Spleen (tissue), 11 donors: ENCODE data around the gene ZNF618. TPM values are rescaled to one million over a fixed set of nuclear protein-coding genes. Genes with fewer than 3 reads are reported as not detected.

Experiments
- DNase-seq: peaks from one replicate; pipeline ENCODE4 v3.0.0-alpha.2; 2020
- H3K27ac ChIP-seq, 8 donors: fragments of 200-600 bp; sonication (generic) in 7 of 8; 1 replicate in 4 of 8; 2 replicates in 4 of 8; pipeline versions ENCODE4 v1.5.0 to v1.8.0; 2016 to 2021; ENCODE audit warnings: inconsistent platforms in 4 of 8, mild to moderate bottlenecking in 4 of 8, moderate library complexity in 1 of 8
- H3K27me3 ChIP-seq, 7 donors: fragments of 200-600 bp; sonication (generic) in 6 of 7; replicated peaks in 1 of 7; 1 replicate in 4 of 7; 2 replicates in 3 of 7; pipeline versions ENCODE4 v1.5.0 to v1.8.0; 2016 to 2021; ENCODE audit warnings: inconsistent platforms in 3 of 7, mild to moderate bottlenecking in 1 of 7
- H3K36me3 ChIP-seq, 6 donors: fragments of 200-600 bp; sonication (generic) in 5 of 6; 1 replicate in 4 of 6; 2 replicates in 2 of 6; pipeline versions ENCODE4 v1.5.0 to v1.8.0; 2016 to 2021; ENCODE audit warnings: inconsistent platforms in 2 of 6
- H3K4me1 ChIP-seq, 6 donors: fragments of 200-600 bp; sonication (generic) in 5 of 6; 1 replicate in 3 of 6; 2 replicates in 3 of 6; pipeline versions ENCODE4 v1.5.0 to v1.8.0; 2016 to 2021; ENCODE audit warnings: inconsistent platforms in 3 of 6
- H3K4me3 ChIP-seq, 8 donors: fragments of 200-600 bp; sonication (generic) in 7 of 8; 1 replicate in 4 of 8; 2 replicates in 4 of 8; pipeline versions ENCODE4 v1.5.0 to v1.8.0; 2016 to 2021; ENCODE audit warnings: inconsistent platforms in 4 of 8, mild to moderate bottlenecking in 4 of 8, moderate library complexity in 2 of 8
- H3K9me3 ChIP-seq, 8 donors: fragments of 200-600 bp; sonication (generic) in 7 of 8; 1 replicate in 4 of 8; 2 replicates in 4 of 8; pipeline versions ENCODE4 v1.5.0 to v1.8.0; 2016 to 2021; ENCODE audit warnings: inconsistent platforms in 4 of 8
- CTCF ChIP-seq, 11 experiments: fragments of 200-600 bp in 7 of 11; fragments of 450-650 bp in 4 of 11; sonication (generic) in 4 of 11; IDR thresholded peaks in 8 of 11; conservative IDR thresholded peaks in 3 of 11; 1 replicate in 7 of 11; 2 replicates in 4 of 11; pipeline versions ENCODE4 v1.4.0 to v1.8.0; 2016 to 2021; ENCODE audit warnings: antibody characterized with exemption in 11 of 11, inconsistent platforms in 4 of 11, mild to moderate bottlenecking in 1 of 11
- POLR2A ChIP-seq, 3 donors: fragments of 450-650 bp; IDR thresholded peaks; one replicate each; pipeline ENCODE4 v1.5.1; 2017; ENCODE audit warnings: antibody characterized with exemption in 3 of 3, mild to moderate bottlenecking in 1 of 3
- POLR2AphosphoS5 ChIP-seq, 3 donors: sonication (generic); formaldehyde crosslinking; IDR thresholded peaks; one replicate each; pipeline ENCODE4 v1.5.1; 2017; ENCODE audit warnings: antibody characterized with exemption in 3 of 3
- whole genome bisulfite sequencing, 5 donors: extraction: QIAGEN DNeasy Blood & Tissue Kit in 3 of 5; methylation state at CpG; one replicate each; pipeline versions ENCODE4 v1.1.5 to v1.1.7; 2013 to 2018; 5-methylcytosine and 5-hydroxymethylcytosine counted together
- intact Hi-C: fragments of 100-400 bp; cut with DNase I; formaldehyde crosslinking; loops from one replicate; pipeline ENCODE4 v1.15.0; 2023; ENCODE audit warnings: low total_unique reads
- polyA plus RNA-seq, 3 donors: library from polyadenylated mRNA; stranded (reverse); fragments of 200-250 nt; gene quantifications; one replicate each; pipeline ENCODE4 v1.2.1, GENCODE V29; 2013
- total RNA-seq, 7 donors: library from RNA; depleted of rRNA in 3 of 7; stranded (reverse); fragments of >200 nt in 3 of 7; fragmentation: NEBNext Ultra II Directional in 4 of 7; extraction: Animal tissue kit (Norgen Biotek cat#: 25700) in 4 of 7; gene quantifications; one replicate each; pipeline versions ENCODE4 v1.1.0 to v1.2.1, GENCODE V29; 2016 to 2021
- donor health status: healthy with polysubstance abuse.
- donor health status: DM: no; HTN: no; CAD: no; lungs with moderate emphysema.
- donor health status: DM: no; HTN: no; CAD: no.
- donor health status: Bipolar disorder and iron deficiency.
- donor health status: healthy.
- donor health status: DM: no; HTN: no; CAD: no.
- donor health status: DM: yes; HTN: yes; CAD: no.

The ZNF618 gene
- total and polyA plus RNA-seq, 10 donors, result 0.58 to 14.8 (median 8.4) TPM

DNA sequence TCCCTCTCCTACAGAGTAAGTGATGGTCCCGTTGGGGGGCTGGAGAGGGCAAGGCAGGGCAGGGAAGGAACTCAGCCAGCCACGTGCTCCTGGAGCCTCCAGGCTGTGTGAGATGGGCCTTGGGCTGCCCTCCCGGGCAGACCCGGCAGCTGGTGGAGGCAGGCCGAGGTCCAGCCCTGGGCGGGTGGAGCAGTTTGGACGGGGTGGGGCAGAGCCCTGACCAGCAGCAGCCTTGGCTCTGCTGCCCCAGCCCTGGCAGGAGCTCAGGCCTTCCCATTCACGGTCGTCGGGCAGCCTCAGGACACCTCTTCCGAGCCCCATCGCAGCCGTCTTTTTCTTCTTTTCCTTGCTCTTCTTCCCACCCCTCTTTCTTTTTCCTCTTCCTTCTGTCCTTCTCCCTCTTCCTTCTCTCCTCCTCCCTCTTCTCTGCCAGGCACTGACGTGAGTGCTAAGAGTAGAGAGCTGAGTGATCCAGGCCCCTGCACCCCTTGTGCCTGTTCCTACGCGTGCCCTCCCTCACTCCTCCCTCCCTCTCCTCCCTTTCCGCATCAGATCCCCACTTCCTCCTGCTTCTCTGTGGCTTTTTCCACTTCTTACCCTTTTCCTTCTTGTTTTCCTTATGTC is 159.2 kb downstream of the ZNF618 start:
- DNase-seq, result peak; percentile 70
- H3K36me3 ChIP-seq, result peaks cover 0 to 86% (median 27%) of the 10 kb centered on the region in 6 donors
- H3K4me3 ChIP-seq, result no peak overlapping the region
- peaks cover 0 to 8% (median 0%) of the 10 kb centered on the region in 6 donors for H3K4me1 ChIP-seq
- TF ChIP-seq POLR2A (IDR thresholded peaks at IDR 0.05) (no peak), CTCF (IDR thresholded peaks at IDR 0.05 in 8 of 11, conservative IDR thresholded peaks at IDR 0.05 in 3 of 11) (no peak), POLR2AphosphoS5 (IDR thresholded peaks at IDR 0.05) (peak in 2 of 3 donors; percentile 22 to 27)
- H3K27ac ChIP-seq, result no peak overlapping the region
- H3K9me3 ChIP-seq, result peaks cover 0 to 4% (median 0%) of the 10 kb centered on the region in 8 donors
- intact Hi-C loops, result no loop called here
- WGBS, 5 donors, result 72 to 87% (median 82%) methylated on average over 17 of the region's 17 CpGs
- H3K27me3 ChIP-seq, result no peaks in the 10 kb centered on the region

DNA sequence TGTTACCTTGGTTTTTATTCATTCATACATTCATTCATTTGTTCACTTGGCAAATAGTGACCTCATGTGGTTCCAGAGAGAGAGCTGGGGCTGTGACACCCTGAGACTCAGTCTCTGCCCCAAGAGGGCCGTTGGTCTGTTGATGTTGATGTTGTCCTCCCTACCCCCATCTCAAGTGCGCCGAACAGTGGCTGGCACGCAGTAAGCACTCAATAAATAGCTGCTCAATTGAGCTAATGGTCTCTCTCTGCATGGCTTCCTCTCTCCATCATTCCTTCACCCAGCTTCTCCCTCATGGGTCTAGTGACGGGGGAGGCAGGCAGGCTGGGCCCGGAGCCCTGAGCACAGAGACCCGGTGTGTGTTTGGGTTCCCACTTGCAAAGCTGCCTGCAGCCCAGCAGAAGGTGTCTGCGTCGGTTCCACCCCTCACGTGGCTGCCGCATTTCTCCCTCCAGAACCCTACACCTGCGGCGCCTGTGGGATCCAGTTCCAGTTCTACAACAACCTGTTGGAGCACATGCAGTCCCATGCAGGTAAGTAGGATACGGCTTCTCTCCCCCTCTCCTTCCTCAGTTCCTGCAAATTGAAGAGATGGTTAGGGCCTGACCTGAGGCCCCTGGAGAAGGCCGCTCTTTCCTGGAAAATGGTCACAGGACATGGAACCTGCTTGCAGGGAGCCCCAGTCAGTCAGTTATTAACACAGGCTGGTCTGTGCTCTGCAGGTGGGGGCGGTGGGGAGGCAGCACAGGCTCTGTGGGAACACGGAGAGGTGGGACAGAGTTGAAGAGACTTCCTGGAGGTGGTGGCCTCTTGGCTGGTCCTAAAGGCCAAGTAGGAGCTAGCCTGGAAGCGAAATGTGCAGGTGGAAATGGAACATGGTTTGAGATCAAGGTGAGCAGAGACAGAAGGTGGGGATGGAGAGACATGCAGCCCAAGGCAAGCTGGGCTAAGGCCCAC is 160.0 kb downstream of the ZNF618 start:
- H3K9me3 ChIP-seq, result peaks cover 0 to 4% (median 0%) of the 10 kb centered on the region in 8 donors
- no peaks in the 10 kb centered on the region for H3K27me3 ChIP-seq
- peaks cover 0 to 8% (median 0%) of the 10 kb centered on the region in 6 donors for H3K4me1 ChIP-seq
- no peak for TF ChIP-seq POLR2A (IDR thresholded peaks at IDR 0.05)
- no peak for TF ChIP-seq CTCF (IDR thresholded peaks at IDR 0.05 in 8 of 11, conservative IDR thresholded peaks at IDR 0.05 in 3 of 11)
- no peak for TF ChIP-seq POLR2AphosphoS5 (IDR thresholded peaks at IDR 0.05)
- DNase-seq, result peak; percentile 68
- H3K36me3 ChIP-seq, result peaks cover 0 to 83% (median 27%) of the 10 kb centered on the region in 6 donors
- H3K4me3 ChIP-seq, result no peak overlapping the region
- no peak overlapping the region for H3K27ac ChIP-seq
- WGBS, 5 donors, result 89 to 96% (median 92%) methylated on average over 17 to 18 of the region's 18 CpGs
- intact Hi-C loops, result no loop called here

DNA sequence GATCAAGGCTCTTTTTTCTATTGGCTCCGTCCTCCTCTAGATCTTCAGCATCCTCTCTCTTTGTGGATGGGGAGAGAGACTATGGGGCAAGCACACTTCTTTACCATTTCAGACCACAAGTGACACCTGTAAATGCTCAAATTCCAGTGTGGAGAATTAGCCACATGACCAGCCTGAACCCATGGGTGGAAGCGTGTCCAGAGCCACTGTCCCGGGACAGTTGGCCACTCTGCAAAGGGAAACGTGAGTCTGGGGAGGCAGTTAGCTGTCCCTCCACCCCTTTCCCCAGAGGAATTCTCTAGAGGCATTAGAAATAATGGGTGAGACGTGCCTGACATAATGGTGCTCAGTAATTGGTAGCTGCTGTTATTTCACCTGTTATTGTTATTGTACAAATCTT is 161.1 kb downstream of the ZNF618 start:
- peak; percentile 19 for DNase-seq
- no peaks in the 10 kb centered on the region for H3K27me3 ChIP-seq
- H3K36me3 ChIP-seq, result peaks cover 0 to 81% (median 25%) of the 10 kb centered on the region in 6 donors
- H3K9me3 ChIP-seq, result peaks cover 0 to 4% (median 0%) of the 10 kb centered on the region in 8 donors
- no peak overlapping the region for H3K27ac ChIP-seq
- peaks cover 0 to 8% (median 0%) of the 10 kb centered on the region in 6 donors for H3K4me1 ChIP-seq
- intact Hi-C loops, result no loop called here
- H3K4me3 ChIP-seq, result no peak overlapping the region
- TF ChIP-seq POLR2AphosphoS5 (IDR thresholded peaks at IDR 0.05), result no peak
- no peak for TF ChIP-seq POLR2A (IDR thresholded peaks at IDR 0.05)
- TF ChIP-seq CTCF (IDR thresholded peaks at IDR 0.05 in 8 of 11, conservative IDR thresholded peaks at IDR 0.05 in 3 of 11), result no peak
- WGBS, 5 donors, result 70 to 93% (median 78%) methylated on average over 5 of the region's 5 CpGs
